Measurements from ENCODE around the gene CHFR.
A peak's percentile ranks its signal among the peaks of the same experiment; 100 is the strongest.
"Not testable (repeated sequence)": the region's sequence is repeated elsewhere in the genome, so short reads cannot be mapped to it uniquely, and the experiment has no call there.

CHFR gene

DNA sequence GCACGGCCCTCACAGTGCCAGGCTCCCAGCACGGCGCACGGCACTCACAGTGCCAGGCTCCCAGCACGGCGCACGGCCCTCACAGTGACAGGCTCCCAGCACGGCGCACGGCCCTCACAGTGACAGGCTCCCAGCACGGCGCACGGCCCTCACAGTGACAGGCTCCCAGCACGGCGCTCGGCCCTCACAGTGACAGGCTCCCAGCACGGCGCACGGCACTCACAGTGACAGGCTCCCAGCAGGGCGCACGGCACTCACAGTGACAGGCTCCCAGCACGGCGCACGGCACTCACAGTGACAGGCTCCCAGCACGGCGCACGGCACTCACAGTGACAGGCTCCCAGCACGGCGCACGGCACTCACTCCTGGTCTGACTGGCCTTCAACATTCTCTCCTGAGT, 51.2 kb downstream of the CHFR start:
- not testable (repeated sequence) for H3K27me3 ChIP-seq (ENCODE audit: control insufficient read depth, insufficient read depth, low read length); H3K9ac ChIP-seq (ENCODE audit: low read length); H3K9me3 ChIP-seq (ENCODE audit: control insufficient read depth, low read length); H3K4me3 ChIP-seq (ENCODE audit: low read length); H3K36me3 ChIP-seq (ENCODE audit: control insufficient read depth, insufficient read depth, low read length); H3K4me1 ChIP-seq (ENCODE audit: control insufficient read depth, insufficient read depth, low read length)

DNA sequence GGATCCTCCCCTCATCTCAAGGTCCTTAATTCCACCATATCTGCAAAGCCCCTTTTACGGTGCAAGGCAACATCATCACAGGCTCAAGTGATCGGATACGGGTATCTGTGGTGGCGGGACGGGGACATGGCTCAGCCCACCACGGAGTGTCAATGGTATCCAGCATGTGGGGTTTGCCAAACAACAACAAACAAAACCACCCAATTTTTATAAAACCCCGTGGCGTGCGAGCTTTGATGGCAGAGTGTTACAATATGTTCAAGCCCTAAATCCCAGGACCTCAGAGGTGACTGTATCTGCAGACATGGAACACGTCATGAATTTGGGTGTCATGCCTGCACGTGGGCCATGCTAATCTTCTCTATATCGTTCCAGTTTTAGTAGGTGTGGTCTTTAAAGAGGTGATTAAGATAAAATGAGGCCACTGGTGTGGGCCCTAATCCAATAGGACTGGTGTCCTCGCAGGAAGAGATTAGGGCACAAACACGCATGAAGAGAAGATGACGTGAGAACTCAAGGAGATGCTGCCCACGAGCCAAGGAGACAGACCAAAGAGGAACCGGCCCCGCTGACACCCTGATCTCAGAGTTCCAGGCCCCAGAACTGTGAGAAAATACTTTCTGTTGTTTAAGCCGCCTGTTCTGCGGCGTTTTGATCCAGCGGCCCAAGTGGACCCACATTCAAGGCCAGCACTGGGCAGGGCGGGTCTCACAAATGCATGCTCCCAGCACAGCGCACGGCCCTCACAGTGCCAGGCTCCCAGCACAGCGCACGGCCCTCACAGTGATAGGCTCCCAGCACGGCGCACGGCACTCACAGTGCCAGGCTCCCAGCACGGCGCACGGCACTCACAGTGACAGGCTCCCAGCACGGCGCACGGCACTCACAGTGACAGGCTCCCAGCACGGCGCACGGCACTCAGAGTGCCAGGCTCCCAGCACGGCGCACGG, 52.1 kb downstream of the CHFR start:
- H3K4me3 ChIP-seq (ENCODE audit: low read length): no peak overlapping the region
- no peak overlapping the region for H3K9ac ChIP-seq (ENCODE audit: low read length)
- H3K27me3 ChIP-seq (ENCODE audit: control insufficient read depth, insufficient read depth, low read length): no peaks in the 10 kb centered on the region
- H3K36me3 ChIP-seq (ENCODE audit: control insufficient read depth, insufficient read depth, low read length): peaks cover 8% of the 10 kb centered on the region
- no peaks in the 10 kb centered on the region for H3K9me3 ChIP-seq (ENCODE audit: control insufficient read depth, low read length)
- H3K4me1 ChIP-seq (ENCODE audit: control insufficient read depth, insufficient read depth, low read length): no peaks in the 10 kb centered on the region

DNA sequence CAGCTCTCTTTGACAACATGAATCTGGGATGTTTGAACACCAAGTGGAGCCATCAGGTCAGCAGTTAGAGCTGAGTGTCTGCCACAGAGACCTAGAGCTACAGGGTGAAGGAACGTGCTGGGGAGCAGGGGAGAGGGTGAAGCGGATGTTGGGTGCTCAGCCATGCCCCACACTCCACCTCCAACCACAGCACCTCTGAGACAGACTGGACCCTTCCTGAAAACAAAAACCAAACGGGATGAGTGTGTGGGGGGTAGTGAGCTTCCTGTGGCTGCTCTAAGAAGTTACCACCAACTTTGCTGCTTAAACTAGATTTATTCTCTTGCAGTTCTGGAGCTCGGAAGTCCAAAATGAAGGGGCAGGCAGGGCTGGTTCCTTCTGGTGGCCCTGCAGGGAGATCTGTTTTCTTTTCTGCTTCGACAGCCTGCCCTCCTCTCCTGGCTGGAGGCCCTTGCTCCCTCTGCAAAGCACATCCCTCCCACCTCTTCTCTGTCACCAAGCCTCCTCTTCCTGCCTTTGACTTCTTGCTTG, 53.2 kb downstream of the CHFR start:
- H3K4me3 ChIP-seq (ENCODE audit: low read length): no peak overlapping the region
- no peaks in the 10 kb centered on the region for H3K9me3 ChIP-seq (ENCODE audit: control insufficient read depth, low read length)
- H3K4me1 ChIP-seq (ENCODE audit: control insufficient read depth, insufficient read depth, low read length): no peaks in the 10 kb centered on the region
- H3K36me3 ChIP-seq (ENCODE audit: control insufficient read depth, insufficient read depth, low read length): no peaks in the 10 kb centered on the region
- no peak overlapping the region for H3K9ac ChIP-seq (ENCODE audit: low read length)
- H3K27me3 ChIP-seq (ENCODE audit: control insufficient read depth, insufficient read depth, low read length): no peaks in the 10 kb centered on the region

DNA sequence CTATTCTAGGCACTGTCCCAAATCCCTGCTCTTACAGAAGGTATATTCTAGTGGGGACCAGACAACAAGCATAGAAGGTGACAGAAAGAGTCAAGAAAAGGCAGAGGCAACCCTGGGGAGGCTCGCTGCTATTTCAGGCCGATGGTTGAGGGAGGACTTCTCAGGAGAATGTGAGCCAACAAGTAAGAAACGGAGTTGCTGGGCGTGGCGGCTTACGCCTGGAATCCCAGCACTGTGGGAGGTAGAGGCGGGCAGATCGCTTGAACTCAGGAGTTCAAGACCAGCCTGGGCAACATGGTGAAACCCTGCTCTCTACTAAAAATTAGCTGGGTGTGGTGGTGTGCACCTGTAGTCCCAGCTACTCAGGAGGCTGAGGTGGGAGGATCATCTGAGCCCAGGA, 54.1 kb downstream of the CHFR start:
- Histone ChIP-seq H3K9me3 (ENCODE audit: control insufficient read depth, low read length) (no peaks in the 10 kb centered on the region), H3K36me3 (ENCODE audit: control insufficient read depth, insufficient read depth, low read length) (no peaks in the 10 kb centered on the region), H3K4me3 (ENCODE audit: low read length) (no peak overlapping the region), H3K27me3 (ENCODE audit: control insufficient read depth, insufficient read depth, low read length) (no peaks in the 10 kb centered on the region), H3K9ac (ENCODE audit: low read length) (no peak overlapping the region), H3K4me1 (ENCODE audit: control insufficient read depth, insufficient read depth, low read length) (no peaks in the 10 kb centered on the region)

DNA sequence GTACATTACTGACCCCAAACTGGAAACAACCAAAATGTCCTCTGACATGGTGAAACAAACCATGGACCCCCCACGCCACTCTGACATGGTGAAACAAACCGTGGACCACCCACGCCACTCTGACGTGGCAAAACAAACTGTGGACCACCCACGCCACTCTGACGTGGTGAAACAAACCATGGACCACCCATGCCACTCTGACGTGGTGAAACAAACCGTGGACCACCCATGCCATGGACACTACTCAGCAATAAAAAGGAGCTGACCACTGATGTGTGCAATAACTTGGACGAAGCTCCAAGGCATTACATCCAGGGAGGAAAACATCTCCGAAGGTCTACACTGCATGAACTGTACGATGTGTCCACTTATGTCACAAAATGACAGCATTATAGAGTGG, 55.6 kb downstream of the CHFR start:
- no peaks in the 10 kb centered on the region for H3K27me3 ChIP-seq (ENCODE audit: control insufficient read depth, insufficient read depth, low read length)
- no peaks in the 10 kb centered on the region for H3K9me3 ChIP-seq (ENCODE audit: control insufficient read depth, low read length)
- no peak overlapping the region for H3K4me3 ChIP-seq (ENCODE audit: low read length)
- peaks cover 9% of the 10 kb centered on the region for H3K4me1 ChIP-seq (ENCODE audit: control insufficient read depth, insufficient read depth, low read length)
- H3K36me3 ChIP-seq (ENCODE audit: control insufficient read depth, insufficient read depth, low read length): no peaks in the 10 kb centered on the region
- H3K9ac ChIP-seq (ENCODE audit: low read length): no peak overlapping the region

DNA sequence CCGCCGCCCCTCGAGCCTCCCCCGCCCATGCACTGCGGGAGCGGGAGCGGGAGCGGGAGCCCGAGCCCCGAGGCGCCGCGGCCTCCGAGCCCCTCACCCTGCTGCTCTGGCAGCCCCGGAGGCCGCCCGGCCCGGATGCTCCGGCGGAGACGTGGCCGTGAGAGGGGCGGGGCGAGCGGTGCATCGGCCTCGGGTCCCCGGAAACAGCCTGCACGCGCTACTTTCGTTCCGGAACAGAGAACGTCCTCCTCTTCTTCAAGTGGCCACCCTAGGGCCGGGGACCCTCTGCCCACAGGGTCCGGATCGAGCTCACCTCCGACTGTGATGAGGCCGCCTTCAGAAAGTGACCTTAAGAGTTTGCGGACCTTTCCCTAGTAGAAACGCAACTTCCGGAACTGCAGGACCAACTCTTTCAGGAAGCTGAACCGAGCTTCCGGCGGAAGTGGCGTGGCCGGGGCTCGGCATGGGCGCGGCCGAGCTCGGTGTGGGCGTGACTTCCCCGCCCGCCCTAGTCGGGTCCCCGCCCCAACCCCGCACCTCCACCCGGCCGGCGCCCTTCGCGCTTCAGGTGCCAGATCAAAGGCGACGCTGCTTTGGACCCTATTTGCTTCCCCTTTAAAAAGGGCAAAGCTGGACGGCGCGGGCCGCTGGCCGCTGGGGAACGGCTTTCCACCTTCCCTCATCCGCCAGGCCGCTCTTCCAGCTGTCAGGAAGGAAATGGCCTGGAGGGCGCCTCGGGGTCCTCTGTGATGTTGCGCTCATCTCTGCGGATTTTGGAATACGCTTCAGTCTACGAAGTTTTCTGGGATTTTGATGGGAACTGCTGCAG, 58.5 kb downstream of the CHFR start, which contains the start of gene GOLGA3:
TSS of gene GOLGA3 (minus strand) at position 164 of the 829 bp plus-strand sequence. CDS start 6,741 bp downstream, outside the sequence.
- Histone ChIP-seq H3K4me1 (ENCODE audit: control insufficient read depth, insufficient read depth, low read length) (peaks cover 24% of the 10 kb centered on the region), H3K27me3 (ENCODE audit: control insufficient read depth, insufficient read depth, low read length) (no peaks in the 10 kb centered on the region), H3K9ac (ENCODE audit: low read length) (peak within 1 kb of the TSS; percentile 92), H3K4me3 (ENCODE audit: low read length) (peak within 1 kb of the TSS; percentile 75), H3K36me3 (ENCODE audit: control insufficient read depth, insufficient read depth, low read length) (peaks cover 8% of the 10 kb centered on the region), H3K9me3 (ENCODE audit: control insufficient read depth, low read length) (no peaks in the 10 kb centered on the region)

DNA sequence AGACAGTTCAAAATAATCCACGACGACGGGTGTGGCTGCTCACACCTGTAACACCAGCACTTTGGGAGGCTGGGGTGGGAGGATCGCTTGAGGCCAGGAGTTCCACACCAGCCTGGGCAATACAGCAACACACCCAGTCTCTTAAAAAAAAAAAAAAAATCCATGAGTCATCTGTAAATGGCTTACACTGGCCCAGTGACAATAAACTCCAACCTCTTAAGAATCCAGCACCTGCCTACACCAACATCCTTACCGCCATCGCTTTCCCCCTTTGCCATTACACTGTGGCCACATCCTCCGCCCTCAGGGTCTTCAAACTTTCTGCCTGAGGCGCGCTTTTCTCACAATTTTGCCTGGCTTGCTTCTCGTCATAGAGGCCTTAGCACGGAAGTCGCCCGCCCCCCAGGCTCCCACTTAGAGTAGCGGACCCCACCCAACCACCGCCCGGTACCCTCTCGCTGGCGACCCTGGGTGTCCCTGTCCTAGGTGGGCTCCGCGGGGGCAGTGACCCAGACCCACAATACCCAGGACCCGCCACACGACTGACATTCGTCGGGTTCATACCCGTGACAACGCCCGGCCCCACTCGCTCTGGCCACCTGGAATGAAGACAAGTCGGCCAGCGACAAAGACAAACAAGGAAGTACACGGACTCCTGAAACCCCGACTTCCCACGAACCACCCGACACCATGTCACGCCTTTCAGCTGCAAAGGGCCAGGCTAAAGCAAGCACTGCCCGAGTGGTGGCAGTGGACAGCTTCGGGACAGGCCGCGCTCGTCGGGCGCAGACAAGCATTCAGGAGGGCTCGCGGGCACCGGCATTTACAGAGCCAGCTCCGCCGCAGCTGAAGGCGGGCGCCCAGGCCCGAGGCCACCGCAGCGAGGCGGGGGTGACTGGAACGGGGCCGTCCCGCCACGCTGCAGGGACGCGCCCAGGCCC, 59.4 kb downstream of the CHFR start:
- H3K9ac ChIP-seq (ENCODE audit: low read length): peak overlapping the region; percentile 92
- no peaks in the 10 kb centered on the region for H3K27me3 ChIP-seq (ENCODE audit: control insufficient read depth, insufficient read depth, low read length)
- H3K9me3 ChIP-seq (ENCODE audit: control insufficient read depth, low read length): no peaks in the 10 kb centered on the region
- H3K4me1 ChIP-seq (ENCODE audit: control insufficient read depth, insufficient read depth, low read length): peaks cover 24% of the 10 kb centered on the region
- peak overlapping the region; percentile 75 for H3K4me3 ChIP-seq (ENCODE audit: low read length)
- H3K36me3 ChIP-seq (ENCODE audit: control insufficient read depth, insufficient read depth, low read length): peaks cover 8% of the 10 kb centered on the region

DNA sequence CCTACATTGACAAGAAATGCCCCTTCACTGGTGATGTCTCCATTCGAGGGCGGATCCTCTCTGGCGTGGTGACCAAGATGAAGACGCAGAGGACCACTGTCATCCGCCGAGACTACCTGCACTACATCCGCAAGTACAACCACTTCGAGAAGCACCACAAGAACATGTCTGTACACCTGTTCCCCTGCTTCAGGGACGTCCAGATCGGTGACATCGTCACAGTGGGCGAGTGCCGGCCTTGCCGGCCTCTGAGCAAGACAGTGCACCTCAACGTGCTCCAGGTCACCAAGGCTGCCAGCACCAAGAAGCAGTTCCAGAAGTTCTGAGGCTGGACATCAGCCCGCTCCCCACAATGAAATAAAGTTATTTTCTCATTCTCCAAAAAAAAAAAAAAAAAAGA, 61.5 kb downstream of the CHFR start:
- H3K9me3 ChIP-seq (ENCODE audit: control insufficient read depth, low read length): no peaks in the 10 kb centered on the region
- no peaks in the 10 kb centered on the region for H3K27me3 ChIP-seq (ENCODE audit: control insufficient read depth, insufficient read depth, low read length)
- H3K9ac ChIP-seq (ENCODE audit: low read length): no peak overlapping the region
- peaks cover 8% of the 10 kb centered on the region for H3K36me3 ChIP-seq (ENCODE audit: control insufficient read depth, insufficient read depth, low read length)
- H3K4me1 ChIP-seq (ENCODE audit: control insufficient read depth, insufficient read depth, low read length): peaks cover 24% of the 10 kb centered on the region
- H3K4me3 ChIP-seq (ENCODE audit: low read length): no peak overlapping the region

DNA sequence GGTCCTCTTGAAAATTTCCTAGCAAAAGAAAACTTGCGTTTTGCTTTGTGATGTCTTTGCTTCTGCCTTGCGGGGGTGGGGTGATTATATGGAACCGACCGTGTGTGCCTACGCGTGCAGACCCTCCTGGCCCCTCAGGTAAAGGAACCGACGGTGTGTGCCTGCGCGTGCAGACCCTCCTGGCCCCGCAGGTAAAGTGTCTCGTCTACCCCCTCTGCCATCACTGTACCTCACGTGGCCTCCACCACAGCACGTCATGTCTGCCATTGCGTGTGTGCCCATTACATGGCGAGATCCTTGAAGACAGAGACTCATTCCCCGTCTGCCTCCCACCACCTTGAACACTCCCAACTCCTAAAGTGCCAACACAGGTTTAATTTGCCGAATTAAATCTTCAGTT, 62.3 kb downstream of the CHFR start:
- H3K4me1 ChIP-seq (ENCODE audit: control insufficient read depth, insufficient read depth, low read length): peaks cover 24% of the 10 kb centered on the region
- no peaks in the 10 kb centered on the region for H3K27me3 ChIP-seq (ENCODE audit: control insufficient read depth, insufficient read depth, low read length)
- H3K36me3 ChIP-seq (ENCODE audit: control insufficient read depth, insufficient read depth, low read length): peaks cover 13% of the 10 kb centered on the region
- H3K4me3 ChIP-seq (ENCODE audit: low read length): no peak overlapping the region
- no peaks in the 10 kb centered on the region for H3K9me3 ChIP-seq (ENCODE audit: control insufficient read depth, low read length)
- no peak overlapping the region for H3K9ac ChIP-seq (ENCODE audit: low read length)

DNA sequence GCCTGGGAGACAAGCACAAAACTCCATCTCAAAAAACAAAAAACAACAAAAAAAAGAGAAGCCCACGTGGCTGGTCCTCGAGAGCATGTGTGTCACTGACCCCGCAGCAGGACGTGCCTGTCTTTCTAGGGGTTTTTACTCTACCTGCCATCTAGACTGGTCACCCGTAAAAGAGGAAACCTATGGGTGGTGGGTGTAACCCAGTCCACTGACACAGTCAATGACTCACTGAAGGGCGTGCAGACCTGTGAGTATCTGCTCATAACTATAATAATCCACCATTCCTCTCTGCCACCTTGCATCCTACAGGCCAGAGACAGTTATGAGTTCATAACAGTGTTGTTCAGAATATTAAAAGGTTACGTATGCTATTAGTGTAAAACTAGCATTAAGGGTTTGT, 63.4 kb downstream of the CHFR start:
- no peaks in the 10 kb centered on the region for H3K27me3 ChIP-seq (ENCODE audit: control insufficient read depth, insufficient read depth, low read length)
- no peak overlapping the region for H3K4me3 ChIP-seq (ENCODE audit: low read length)
- H3K36me3 ChIP-seq (ENCODE audit: control insufficient read depth, insufficient read depth, low read length): peaks cover 13% of the 10 kb centered on the region
- H3K4me1 ChIP-seq (ENCODE audit: control insufficient read depth, insufficient read depth, low read length): peaks cover 24% of the 10 kb centered on the region
- H3K9ac ChIP-seq (ENCODE audit: low read length): no peak overlapping the region
- H3K9me3 ChIP-seq (ENCODE audit: control insufficient read depth, low read length): no peaks in the 10 kb centered on the region

DNA sequence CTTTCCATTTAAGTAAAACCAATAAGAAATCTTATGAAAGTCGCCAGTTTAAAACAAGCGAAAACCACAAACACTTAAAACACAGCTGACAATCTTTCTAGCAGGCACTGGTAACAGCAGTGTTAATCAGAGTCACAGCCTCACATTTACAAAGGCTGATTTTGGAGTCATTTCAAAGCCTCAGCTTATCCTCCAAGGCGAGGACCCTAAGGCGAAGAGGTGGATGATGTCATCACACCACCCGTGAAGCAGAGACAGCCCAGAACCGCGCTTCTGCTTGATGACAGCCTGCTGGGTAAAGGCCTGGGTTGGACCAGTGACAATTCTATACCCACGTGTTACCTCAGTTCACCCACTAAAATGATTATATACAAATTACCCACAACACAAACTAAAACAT, 68.8 kb downstream of the CHFR start:
- Histone ChIP-seq H3K9ac (ENCODE audit: low read length) (no peak overlapping the region), H3K4me3 (ENCODE audit: low read length) (no peak overlapping the region), H3K36me3 (ENCODE audit: control insufficient read depth, insufficient read depth, low read length) (peaks cover 11% of the 10 kb centered on the region)

More for the DNA sequence above, 68.8 kb downstream of the CHFR start:
- Histone ChIP-seq H3K27me3 (ENCODE audit: control insufficient read depth, insufficient read depth, low read length) (no peaks in the 10 kb centered on the region), H3K9me3 (ENCODE audit: control insufficient read depth, low read length) (no peaks in the 10 kb centered on the region), H3K4me1 (ENCODE audit: control insufficient read depth, insufficient read depth, low read length) (no peaks in the 10 kb centered on the region)

Measured in mucosa of stomach (tissue), 1 donor.